Liver (tissue), 9 donors: ENCODE results near the gene GTF2H1. TPM values are rescaled to one million over a fixed set of nuclear protein-coding genes. Genes with fewer than 3 reads are reported as not detected.

Source experiments
- DNase-seq: peaks from one replicate; pipeline ENCODE4 v3.0.0-alpha.2; 2017; ENCODE audit warnings: low spot score
- H3K27ac ChIP-seq, 2 donors: one replicate each; pipeline ENCODE4 v1.7.0; 2013; ENCODE audit warnings: inconsistent platforms in 2 of 2, low read length in 2 of 2, control low read depth in 1 of 2, low read depth in 1 of 2, mild to moderate bottlenecking in 1 of 2
- H3K27me3 ChIP-seq, 4 donors: one replicate each; pipeline versions ENCODE4 v1.6.1 to v1.7.0; 2013; ENCODE audit warnings: low read length in 3 of 4, inconsistent platforms in 1 of 4, mild to moderate bottlenecking in 1 of 4, moderate library complexity in 1 of 4; ENCODE audit not compliant: control insufficient read depth in 4 of 4, insufficient read depth in 4 of 4
- H3K36me3 ChIP-seq, 4 donors: one replicate each; pipeline versions ENCODE4 v1.6.1 to v1.7.0; 2013; ENCODE audit warnings: low read length in 3 of 4, mild to moderate bottlenecking in 3 of 4, low read depth in 1 of 4, moderate library complexity in 1 of 4; ENCODE audit not compliant: control insufficient read depth in 4 of 4, insufficient read depth in 3 of 4
- H3K4me1 ChIP-seq, 4 donors: one replicate each; pipeline versions ENCODE4 v1.6.1 to v1.7.0; 2013; ENCODE audit warnings: low read length in 3 of 4, mild to moderate bottlenecking in 3 of 4, moderate library complexity in 1 of 4; ENCODE audit not compliant: control insufficient read depth in 4 of 4, insufficient read depth in 4 of 4
- H3K4me3 ChIP-seq, 3 donors: one replicate each; pipeline versions ENCODE4 v1.6.1 to v1.7.0; 2013; ENCODE audit warnings: low read length in 3 of 3, control low read depth in 1 of 3, low read depth in 1 of 3, mild to moderate bottlenecking in 1 of 3
- H3K9ac ChIP-seq, 2 donors: one replicate each; pipeline ENCODE4 v1.7.0; 2013; ENCODE audit warnings: low read length in 2 of 2, mild to moderate bottlenecking in 2 of 2, moderate library complexity in 2 of 2, control low read depth in 1 of 2, low read depth in 1 of 2
- H3K9me3 ChIP-seq, 4 donors: one replicate each; pipeline versions ENCODE4 v1.6.1 to v1.7.0; 2013; ENCODE audit warnings: low read length in 3 of 4; ENCODE audit not compliant: control insufficient read depth in 4 of 4
- EGR1 ChIP-seq, 2 donors: IDR thresholded peaks; 2 replicates each; pipeline ENCODE4 v1.6.1; 2016 to 2018; ENCODE audit warnings: antibody characterized with exemption in 2 of 2, low read depth in 2 of 2
- FOXA1 ChIP-seq: IDR thresholded peaks from 2 replicates; pipeline ENCODE4 v1.6.1; 2016; ENCODE audit warnings: antibody characterized with exemption
- FOXA2 ChIP-seq: IDR thresholded peaks from 2 replicates; pipeline ENCODE4 v1.6.1; 2016; ENCODE audit warnings: antibody characterized with exemption
- GABPA ChIP-seq, 2 donors: IDR thresholded peaks in 1 of 2; conservative IDR thresholded peaks in 1 of 2; 2 replicates each; pipeline ENCODE4 v1.6.1; 2016; ENCODE audit warnings: antibody characterized with exemption in 2 of 2, mild to moderate bottlenecking in 1 of 2, moderate library complexity in 1 of 2
- HNF4A ChIP-seq, 2 donors: conservative IDR thresholded peaks; 2 replicates each; pipeline ENCODE4 v1.6.1; 2016; ENCODE audit warnings: antibody characterized with exemption in 2 of 2, mild to moderate bottlenecking in 2 of 2
- HNF4G ChIP-seq: IDR thresholded peaks from 2 replicates; pipeline ENCODE4 v1.6.1; 2016; ENCODE audit warnings: antibody characterized with exemption
- JUND ChIP-seq, 2 donors: IDR thresholded peaks; 2 replicates each; pipeline ENCODE4 v1.6.1; 2016; ENCODE audit warnings: antibody characterized with exemption in 2 of 2
- NR2F2 ChIP-seq: IDR thresholded peaks from 2 replicates; pipeline ENCODE4 v1.6.1; 2016; ENCODE audit warnings: antibody characterized with exemption
- RAD21 ChIP-seq, 2 donors: IDR thresholded peaks; 2 replicates each; pipeline ENCODE4 v1.6.1; 2016; ENCODE audit warnings: antibody characterized with exemption in 2 of 2, mild to moderate bottlenecking in 2 of 2
- RXRA ChIP-seq, 2 donors: IDR thresholded peaks; 2 replicates each; pipeline ENCODE4 v1.6.1; 2017 to 2018; ENCODE audit warnings: antibody characterized with exemption in 2 of 2, mild to moderate bottlenecking in 1 of 2
- SP1 ChIP-seq: IDR thresholded peaks from 2 replicates; pipeline ENCODE4 v1.6.1; 2018; ENCODE audit warnings: antibody characterized with exemption, mild to moderate bottlenecking
- TAF1 ChIP-seq: conservative IDR thresholded peaks from 2 replicates; pipeline ENCODE4 v1.6.1; 2016; ENCODE audit warnings: antibody characterized with exemption, mild to moderate bottlenecking
- WGBS: extraction: QIAGEN DNeasy Blood & Tissue Kit; methylation state at CpG from one replicate; pipeline ENCODE4 v1.1.7; 2013; 5-methylcytosine and 5-hydroxymethylcytosine counted together
- polyA plus RNA-seq, 2 donors: library from polyadenylated mRNA; stranded (reverse) in 1 of 2; unstranded in 1 of 2; fragments of 200-250 nt in 1 of 2; fragments of >200 nt in 1 of 2; fragmentation: Nextera tagmentation in 1 of 2; extraction: Ambion mirVana in 1 of 2; gene quantifications; one replicate each; pipeline versions ENCODE4 v1.2.1 to v1.2.3, GENCODE V29; 2013 to 2015
- total RNA-seq, 2 donors: library from RNA; depleted of rRNA; stranded (reverse); fragments of >200 nt; gene quantifications; one replicate each; pipeline ENCODE4 v1.2.3, GENCODE V29; 2014
- TF ChIP-seq, protein P1 (sequence below): IDR thresholded peaks from 2 replicates; pipeline ENCODE4 v1.6.1; 2016; ENCODE audit warnings: antibody characterized with exemption
- TF ChIP-seq, protein P2 (sequence below): IDR thresholded peaks from 2 replicates; pipeline ENCODE4 v1.6.1; 2016; ENCODE audit warnings: antibody characterized with exemption
- TF ChIP-seq, protein P3 (sequence below): IDR thresholded peaks from 2 replicates; pipeline ENCODE4 v1.6.1; 2016; ENCODE audit warnings: antibody characterized with exemption, mild to moderate bottlenecking
- TF ChIP-seq, protein P4 (sequence below): fragments of 150-350 bp; IDR thresholded peaks from 2 replicates; pipeline ENCODE4 v1.5.1; 2017; ENCODE audit warnings: improper control_type of control experiment, low read depth, low read length; ENCODE audit not compliant: missing input control
- donor health status: healthy.
- donor health status: healthy.
- donor health status: healthy.
- donor health status: healthy.
- donor health status: healthy.

The GTF2H1 gene
- total and polyA plus RNA-seq, 4 donors: 11.9 to 37.7 (median 18.7) TPM

DNA sequence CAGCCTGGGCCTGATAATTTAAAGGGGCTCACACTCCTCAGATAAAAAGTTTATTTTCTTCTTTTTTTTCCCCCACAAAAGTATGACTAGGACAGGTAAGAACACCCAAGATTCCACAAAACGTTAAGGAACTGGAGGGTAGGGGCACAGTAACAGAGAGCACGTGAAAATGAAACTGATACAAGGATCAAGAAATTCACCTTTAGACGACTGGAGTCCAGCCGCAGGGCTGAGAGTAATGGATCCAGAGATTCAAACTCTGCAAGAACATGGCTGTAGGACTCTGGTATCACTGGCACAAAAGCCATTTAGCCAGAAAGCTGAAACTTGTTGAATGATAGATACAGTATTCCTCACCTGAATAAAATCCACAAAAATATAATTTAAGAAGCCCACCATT, 4.8 kb upstream of the GTF2H1 start:
- 96% methylated on average over 4 of the region's 4 CpGs for WGBS
- H3K36me3 ChIP-seq: peaks cover 0 to 4% (median 0%) of the 10 kb centered on the region in 4 donors
- peaks cover 3 to 17% (median 13%) of the 10 kb centered on the region in 4 donors for H3K4me1 ChIP-seq
- DNase-seq: no peak
- TF ChIP-seq, protein P1, sequence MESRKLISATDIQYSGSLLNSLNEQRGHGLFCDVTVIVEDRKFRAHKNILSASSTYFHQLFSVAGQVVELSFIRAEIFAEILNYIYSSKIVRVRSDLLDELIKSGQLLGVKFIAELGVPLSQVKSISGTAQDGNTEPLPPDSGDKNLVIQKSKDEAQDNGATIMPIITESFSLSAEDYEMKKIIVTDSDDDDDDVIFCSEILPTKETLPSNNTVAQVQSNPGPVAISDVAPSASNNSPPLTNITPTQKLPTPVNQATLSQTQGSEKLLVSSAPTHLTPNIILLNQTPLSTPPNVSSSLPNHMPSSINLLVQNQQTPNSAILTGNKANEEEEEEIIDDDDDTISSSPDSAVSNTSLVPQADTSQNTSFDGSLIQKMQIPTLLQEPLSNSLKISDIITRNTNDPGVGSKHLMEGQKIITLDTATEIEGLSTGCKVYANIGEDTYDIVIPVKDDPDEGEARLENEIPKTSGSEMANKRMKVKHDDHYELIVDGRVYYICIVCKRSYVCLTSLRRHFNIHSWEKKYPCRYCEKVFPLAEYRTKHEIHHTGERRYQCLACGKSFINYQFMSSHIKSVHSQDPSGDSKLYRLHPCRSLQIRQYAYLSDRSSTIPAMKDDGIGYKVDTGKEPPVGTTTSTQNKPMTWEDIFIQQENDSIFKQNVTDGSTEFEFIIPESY: no peak
- no peak for TF ChIP-seq GABPA (IDR thresholded peaks at IDR 0.05 in 1 of 2, conservative IDR thresholded peaks at IDR 0.05 in 1 of 2)
- TF ChIP-seq FOXA2: no peak
- TF ChIP-seq FOXA1: no peak
- no peak for TF ChIP-seq RXRA (IDR thresholded peaks at IDR 0.05)
- no peak for TF ChIP-seq EGR1 (IDR thresholded peaks at IDR 0.05; ENCODE audit: low read depth in 2 of 2)
- TF ChIP-seq, protein P2, sequence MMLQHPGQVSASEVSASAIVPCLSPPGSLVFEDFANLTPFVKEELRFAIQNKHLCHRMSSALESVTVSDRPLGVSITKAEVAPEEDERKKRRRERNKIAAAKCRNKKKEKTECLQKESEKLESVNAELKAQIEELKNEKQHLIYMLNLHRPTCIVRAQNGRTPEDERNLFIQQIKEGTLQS: no peak
- no peak for TF ChIP-seq RAD21 (IDR thresholded peaks at IDR 0.05)
- TF ChIP-seq HNF4G: no peak
- no peak for TF ChIP-seq TAF1
- H3K27me3 ChIP-seq: no peaks in the 10 kb centered on the region
- H3K9me3 ChIP-seq: no peaks in the 10 kb centered on the region
- H3K9ac ChIP-seq: no peak overlapping the region
- H3K4me3 ChIP-seq: no peak overlapping the region
- H3K27ac ChIP-seq: no peak overlapping the region

DNA sequence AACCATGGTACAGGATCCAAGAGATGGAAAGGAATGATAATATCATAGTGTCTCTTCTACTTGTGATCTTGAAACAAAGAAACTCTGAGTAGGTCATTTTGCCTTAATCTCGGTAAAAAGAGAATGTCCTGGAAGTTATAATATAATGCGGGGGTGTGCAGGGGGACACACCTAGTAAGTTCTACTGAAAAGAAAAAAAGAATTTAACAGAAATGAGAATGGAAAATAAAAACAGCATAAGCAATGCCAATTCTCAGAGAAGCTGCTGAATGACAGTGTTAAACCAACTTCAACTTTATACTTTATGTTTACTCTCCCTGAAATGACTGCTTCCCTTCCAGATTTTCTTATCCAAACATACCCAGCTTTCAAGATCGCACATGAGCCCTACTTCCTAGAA, 2.5 kb upstream of the GTF2H1 start:
- Histone ChIP-seq H3K27me3 (no peaks in the 10 kb centered on the region), H3K4me1 (peaks cover 9 to 39% (median 30%) of the 10 kb centered on the region in 4 donors)

More for the DNA sequence above, 2.5 kb upstream of the GTF2H1 start:
- DNase-seq: no peak
- Histone ChIP-seq H3K36me3 (peaks cover 0 to 4% (median under 1%) of the 10 kb centered on the region in 4 donors), H3K9ac (no peak overlapping the region), H3K27ac (peak overlapping the region in 1 of 2 donors; percentile 1), H3K9me3 (no peaks in the 10 kb centered on the region), H3K4me3 (peak overlapping the region in 1 of 3 donors; percentile 73)
- 66% methylated on average over 3 of the region's 3 CpGs for whole genome bisulfite sequencing
- no peak for TF ChIP-seq GABPA (IDR thresholded peaks at IDR 0.05 in 1 of 2, conservative IDR thresholded peaks at IDR 0.05 in 1 of 2)
- no peak for TF ChIP-seq EGR1 (IDR thresholded peaks at IDR 0.05; ENCODE audit: low read depth in 2 of 2)
- no peak for TF ChIP-seq HNF4G
- no peak for TF ChIP-seq JUND (IDR thresholded peaks at IDR 0.05)
- TF ChIP-seq FOXA1: no peak
- no peak for TF ChIP-seq NR2F2
- TF ChIP-seq TAF1: no peak
- TF ChIP-seq SP1: no peak
- TF ChIP-seq, protein P2: no peak
- TF ChIP-seq, protein P3, sequence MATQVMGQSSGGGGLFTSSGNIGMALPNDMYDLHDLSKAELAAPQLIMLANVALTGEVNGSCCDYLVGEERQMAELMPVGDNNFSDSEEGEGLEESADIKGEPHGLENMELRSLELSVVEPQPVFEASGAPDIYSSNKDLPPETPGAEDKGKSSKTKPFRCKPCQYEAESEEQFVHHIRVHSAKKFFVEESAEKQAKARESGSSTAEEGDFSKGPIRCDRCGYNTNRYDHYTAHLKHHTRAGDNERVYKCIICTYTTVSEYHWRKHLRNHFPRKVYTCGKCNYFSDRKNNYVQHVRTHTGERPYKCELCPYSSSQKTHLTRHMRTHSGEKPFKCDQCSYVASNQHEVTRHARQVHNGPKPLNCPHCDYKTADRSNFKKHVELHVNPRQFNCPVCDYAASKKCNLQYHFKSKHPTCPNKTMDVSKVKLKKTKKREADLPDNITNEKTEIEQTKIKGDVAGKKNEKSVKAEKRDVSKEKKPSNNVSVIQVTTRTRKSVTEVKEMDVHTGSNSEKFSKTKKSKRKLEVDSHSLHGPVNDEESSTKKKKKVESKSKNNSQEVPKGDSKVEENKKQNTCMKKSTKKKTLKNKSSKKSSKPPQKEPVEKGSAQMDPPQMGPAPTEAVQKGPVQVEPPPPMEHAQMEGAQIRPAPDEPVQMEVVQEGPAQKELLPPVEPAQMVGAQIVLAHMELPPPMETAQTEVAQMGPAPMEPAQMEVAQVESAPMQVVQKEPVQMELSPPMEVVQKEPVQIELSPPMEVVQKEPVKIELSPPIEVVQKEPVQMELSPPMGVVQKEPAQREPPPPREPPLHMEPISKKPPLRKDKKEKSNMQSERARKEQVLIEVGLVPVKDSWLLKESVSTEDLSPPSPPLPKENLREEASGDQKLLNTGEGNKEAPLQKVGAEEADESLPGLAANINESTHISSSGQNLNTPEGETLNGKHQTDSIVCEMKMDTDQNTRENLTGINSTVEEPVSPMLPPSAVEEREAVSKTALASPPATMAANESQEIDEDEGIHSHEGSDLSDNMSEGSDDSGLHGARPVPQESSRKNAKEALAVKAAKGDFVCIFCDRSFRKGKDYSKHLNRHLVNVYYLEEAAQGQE: no peak
- no peak for TF ChIP-seq RAD21 (IDR thresholded peaks at IDR 0.05)
- TF ChIP-seq, protein P4, sequence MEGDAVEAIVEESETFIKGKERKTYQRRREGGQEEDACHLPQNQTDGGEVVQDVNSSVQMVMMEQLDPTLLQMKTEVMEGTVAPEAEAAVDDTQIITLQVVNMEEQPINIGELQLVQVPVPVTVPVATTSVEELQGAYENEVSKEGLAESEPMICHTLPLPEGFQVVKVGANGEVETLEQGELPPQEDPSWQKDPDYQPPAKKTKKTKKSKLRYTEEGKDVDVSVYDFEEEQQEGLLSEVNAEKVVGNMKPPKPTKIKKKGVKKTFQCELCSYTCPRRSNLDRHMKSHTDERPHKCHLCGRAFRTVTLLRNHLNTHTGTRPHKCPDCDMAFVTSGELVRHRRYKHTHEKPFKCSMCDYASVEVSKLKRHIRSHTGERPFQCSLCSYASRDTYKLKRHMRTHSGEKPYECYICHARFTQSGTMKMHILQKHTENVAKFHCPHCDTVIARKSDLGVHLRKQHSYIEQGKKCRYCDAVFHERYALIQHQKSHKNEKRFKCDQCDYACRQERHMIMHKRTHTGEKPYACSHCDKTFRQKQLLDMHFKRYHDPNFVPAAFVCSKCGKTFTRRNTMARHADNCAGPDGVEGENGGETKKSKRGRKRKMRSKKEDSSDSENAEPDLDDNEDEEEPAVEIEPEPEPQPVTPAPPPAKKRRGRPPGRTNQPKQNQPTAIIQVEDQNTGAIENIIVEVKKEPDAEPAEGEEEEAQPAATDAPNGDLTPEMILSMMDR: no peak
- TF ChIP-seq HNF4A (conservative IDR thresholded peaks at IDR 0.05): no peak
